Upper lobe of right lung (tissue), 1 donor: ENCODE results near the gene EPB41L4B. TPM values are rescaled to one million over a fixed set of nuclear protein-coding genes. Genes with fewer than 3 reads are reported as not detected.

Source experiments
- ATAC-seq: fragments of 200-7000 bp; cut with Tn5 transposase; one replicate; pipeline ENCODE4 v1.9.1; 2020; ENCODE audit warnings: mild to moderate bottlenecking, moderate library complexity
- DNase-seq: peaks from one replicate; pipeline ENCODE4 v3.0.0-alpha.2; 2020
- H3K27ac ChIP-seq: fragments of 200-600 bp; one replicate; pipeline ENCODE4 v1.8.0; 2022
- H3K27me3 ChIP-seq: fragments of 200-600 bp; one replicate; pipeline ENCODE4 v1.8.0; 2022; ENCODE audit warnings: mild to moderate bottlenecking
- H3K36me3 ChIP-seq: fragments of 200-600 bp; one replicate; pipeline ENCODE4 v1.8.0; 2022
- H3K4me1 ChIP-seq: fragments of 200-600 bp; one replicate; pipeline ENCODE4 v1.8.0; 2022
- H3K4me3 ChIP-seq: fragments of 200-600 bp; one replicate; pipeline ENCODE4 v1.8.0; 2022; ENCODE audit warnings: mild to moderate bottlenecking
- H3K9me3 ChIP-seq: fragments of 200-600 bp; one replicate; pipeline ENCODE4 v1.8.0; 2022
- intact Hi-C: fragments of 100-400 bp; cut with DNase I; formaldehyde crosslinking; loops from one replicate; pipeline ENCODE4 v1.11.0; 2022
- total RNA-seq: library from RNA; stranded (reverse); fragmentation: NEBNext Ultra II Directional; extraction: Animal tissue kit (Norgen Biotek cat#: 25700); gene quantifications from one replicate; pipeline ENCODE4 v1.2.1, GENCODE V29; 2021
- TF ChIP-seq, protein P1 (sequence below): fragments of 200-600 bp; IDR thresholded peaks from one replicate; pipeline ENCODE4 v1.8.0; 2022; ENCODE audit warnings: antibody characterized with exemption
- donor health status: DM: no; HTN: yes; CAD: no; lungs with severe emphysema.

The EPB41L4B gene
- total RNA-seq, 1 donor from 2014 or later = 10.1 TPM

DNA sequence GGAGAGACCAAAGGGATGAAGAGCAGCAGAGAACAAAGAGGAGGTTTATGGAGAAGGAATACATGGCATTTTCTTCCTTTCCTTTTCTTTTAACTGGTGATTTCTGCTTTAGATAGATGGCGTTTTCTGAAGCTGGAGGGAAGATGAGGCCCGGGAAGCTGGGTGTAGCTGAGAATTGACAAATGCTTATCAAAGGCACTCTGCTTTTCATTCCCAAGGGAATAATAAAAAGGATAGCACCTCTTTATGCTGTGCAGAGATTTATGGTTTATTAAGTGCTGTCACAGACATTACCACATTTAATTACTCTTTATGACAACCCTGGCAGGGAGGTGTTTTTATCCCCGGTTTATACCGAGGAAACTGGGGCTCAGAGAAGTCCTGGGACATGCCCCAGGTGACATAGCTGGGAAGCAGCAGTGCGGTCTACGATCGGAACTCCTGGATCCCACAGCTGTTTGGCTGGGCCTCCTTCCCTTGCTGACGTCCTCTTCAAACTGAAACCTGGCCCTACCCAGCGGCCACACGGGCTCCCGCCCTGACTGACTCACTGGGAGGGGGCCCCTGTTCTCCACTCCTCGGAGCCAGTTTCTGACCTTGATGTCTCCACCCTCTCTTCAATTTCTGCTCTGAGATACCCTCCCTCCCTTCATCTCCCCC lies 8.2 kb upstream of the EPB41L4B start:
- ATAC-seq = peak; percentile 62
- peak; percentile 75 for DNase-seq
- Histone ChIP-seq H3K27me3 (no peaks in the 10 kb centered on the region), H3K27ac (peak overlapping the region; percentile 70), H3K9me3 (no peaks in the 10 kb centered on the region), H3K4me3 (no peak overlapping the region), H3K4me1 (peaks cover 11% of the 10 kb centered on the region), H3K36me3 (no peaks in the 10 kb centered on the region)
- TF ChIP-seq, protein P1, sequence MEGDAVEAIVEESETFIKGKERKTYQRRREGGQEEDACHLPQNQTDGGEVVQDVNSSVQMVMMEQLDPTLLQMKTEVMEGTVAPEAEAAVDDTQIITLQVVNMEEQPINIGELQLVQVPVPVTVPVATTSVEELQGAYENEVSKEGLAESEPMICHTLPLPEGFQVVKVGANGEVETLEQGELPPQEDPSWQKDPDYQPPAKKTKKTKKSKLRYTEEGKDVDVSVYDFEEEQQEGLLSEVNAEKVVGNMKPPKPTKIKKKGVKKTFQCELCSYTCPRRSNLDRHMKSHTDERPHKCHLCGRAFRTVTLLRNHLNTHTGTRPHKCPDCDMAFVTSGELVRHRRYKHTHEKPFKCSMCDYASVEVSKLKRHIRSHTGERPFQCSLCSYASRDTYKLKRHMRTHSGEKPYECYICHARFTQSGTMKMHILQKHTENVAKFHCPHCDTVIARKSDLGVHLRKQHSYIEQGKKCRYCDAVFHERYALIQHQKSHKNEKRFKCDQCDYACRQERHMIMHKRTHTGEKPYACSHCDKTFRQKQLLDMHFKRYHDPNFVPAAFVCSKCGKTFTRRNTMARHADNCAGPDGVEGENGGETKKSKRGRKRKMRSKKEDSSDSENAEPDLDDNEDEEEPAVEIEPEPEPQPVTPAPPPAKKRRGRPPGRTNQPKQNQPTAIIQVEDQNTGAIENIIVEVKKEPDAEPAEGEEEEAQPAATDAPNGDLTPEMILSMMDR = no peak
- intact Hi-C loops = no loop called here

DNA sequence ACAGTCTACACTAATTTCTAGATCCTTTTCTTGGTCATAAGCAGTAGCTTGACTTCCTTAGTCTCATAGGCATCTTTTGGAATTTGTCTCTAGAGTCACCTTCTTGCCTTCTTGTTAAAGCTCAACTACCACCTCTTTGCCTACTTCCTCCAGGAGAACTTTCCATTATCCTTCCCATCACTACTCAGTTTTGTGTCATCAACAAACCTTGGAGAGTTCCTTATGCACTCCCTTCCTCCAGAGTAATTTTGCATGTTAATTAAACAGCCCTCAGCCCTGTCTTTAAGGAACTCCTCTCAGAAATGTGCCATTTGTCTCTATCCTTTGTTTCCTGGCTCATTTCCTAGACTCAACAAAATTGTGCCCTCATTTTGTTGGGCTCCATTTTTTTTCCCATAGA lies 4.2 kb upstream of the EPB41L4B start:
- no peak overlapping the region for H3K4me3 ChIP-seq
- no peaks in the 10 kb centered on the region for H3K9me3 ChIP-seq
- H3K36me3 ChIP-seq = no peaks in the 10 kb centered on the region
- TF ChIP-seq, protein P1 = no peak
- no peaks in the 10 kb centered on the region for H3K27me3 ChIP-seq
- intact Hi-C loops = no loop called here
- DNase-seq (no peak), ATAC-seq (no peak)
- no peak overlapping the region for H3K27ac ChIP-seq
- peaks cover 11% of the 10 kb centered on the region for H3K4me1 ChIP-seq

DNA sequence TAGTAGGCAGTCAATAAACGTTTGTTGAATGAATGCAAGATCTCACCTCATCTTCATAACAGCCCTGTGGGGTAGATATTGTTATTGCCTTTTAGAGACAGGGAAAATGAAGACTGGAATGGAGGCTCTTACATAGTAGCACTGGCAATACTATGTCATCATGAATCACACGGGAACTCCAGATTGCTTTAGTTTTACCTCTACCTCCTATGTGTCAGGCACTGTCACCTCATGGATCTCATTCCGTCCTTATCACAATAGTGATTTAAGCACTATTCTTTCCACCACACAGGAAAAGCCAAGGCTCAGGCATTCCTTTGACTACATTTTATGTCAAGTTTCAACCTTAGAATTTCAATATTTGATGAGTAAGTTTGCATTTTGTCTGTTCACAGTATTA lies 2.9 kb upstream of the EPB41L4B start:
- Histone ChIP-seq H3K4me1 (peaks cover 7% of the 10 kb centered on the region), H3K4me3 (no peak overlapping the region), H3K9me3 (no peaks in the 10 kb centered on the region), H3K27ac (no peak overlapping the region), H3K36me3 (no peaks in the 10 kb centered on the region), H3K27me3 (peaks cover 12% of the 10 kb centered on the region)
- intact Hi-C loops = no loop called here
- no peak for ATAC-seq
- TF ChIP-seq, protein P1 = no peak
- no peak for DNase-seq

DNA sequence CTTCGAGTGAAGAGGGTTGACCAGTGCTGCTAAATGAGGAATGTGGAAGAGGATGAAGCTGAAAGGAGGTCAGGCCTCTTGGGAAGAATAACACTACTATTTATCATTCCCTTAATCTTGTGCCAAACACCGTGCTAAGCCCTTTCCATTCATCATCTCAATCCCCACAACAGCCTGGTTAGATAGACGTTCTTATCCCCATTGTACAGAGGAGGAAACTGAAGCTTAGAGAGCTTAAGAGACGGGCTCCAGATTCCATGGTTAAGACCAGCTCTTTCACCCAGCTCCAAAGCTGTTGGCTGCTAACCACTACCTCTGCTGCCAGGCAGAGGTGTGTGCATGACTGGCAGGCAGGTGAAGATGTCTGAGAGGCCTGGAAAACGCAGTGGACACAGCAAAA lies 868 bp upstream of the EPB41L4B start:
- Histone ChIP-seq H3K9me3 (no peaks in the 10 kb centered on the region), H3K36me3 (no peaks in the 10 kb centered on the region), H3K4me1 (peaks cover 7% of the 10 kb centered on the region), H3K27ac (peak overlapping the region; percentile 27), H3K27me3 (peaks cover 16% of the 10 kb centered on the region), H3K4me3 (no peak overlapping the region)
- intact Hi-C loops = no loop called here
- ATAC-seq (no peak), DNase-seq (no peak)
- TF ChIP-seq, protein P1 = no peak

DNA sequence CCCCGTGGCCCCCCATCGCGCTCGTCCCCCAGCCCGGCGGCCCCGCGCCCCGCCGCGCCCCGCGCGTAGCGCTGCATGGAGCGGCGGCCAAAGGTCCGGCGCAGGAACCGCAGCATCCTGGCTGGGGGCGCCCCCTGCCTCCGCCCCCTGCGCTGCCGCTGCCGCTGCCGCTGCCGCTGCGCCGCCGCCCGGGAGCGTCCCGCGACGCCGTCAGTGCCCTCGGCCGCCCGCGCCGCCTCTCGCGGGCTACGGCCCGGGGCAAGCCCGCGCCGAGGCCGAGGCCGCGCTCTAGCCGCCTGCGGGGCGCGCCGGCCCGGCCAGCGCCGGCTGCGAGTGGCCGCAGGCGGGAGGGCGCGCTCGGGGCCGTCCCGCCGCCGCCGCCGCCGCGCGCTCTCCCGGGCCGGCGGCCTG lies 523 bp downstream of the EPB41L4B start:
- intact Hi-C loops = no loop called here
- no peak overlapping the region for H3K4me3 ChIP-seq
- peaks cover 16% of the 10 kb centered on the region for H3K27me3 ChIP-seq
- H3K9me3 ChIP-seq = no peaks in the 10 kb centered on the region
- no peak overlapping the region for H3K27ac ChIP-seq
- ATAC-seq = no peak
- TF ChIP-seq, protein P1 = no peak
- DNase-seq = no peak
- peaks cover 7% of the 10 kb centered on the region for H3K4me1 ChIP-seq
- H3K36me3 ChIP-seq = no peaks in the 10 kb centered on the region
